ENCODE measurements around the gene PLCL2. TPM values are rescaled to one million over a fixed set of nuclear protein-coding genes. Genes with fewer than 3 reads are reported as not detected.

The PLCL2 gene
- total and polyA plus RNA-seq, 2 experiments from 2014 or later, result 1.6 to 9.7 TPM

GRCh38 chr3:16936676-16937230, 52.0 kb downstream of the PLCL2 start:
- H3K27ac Mint-ChIP-seq, result no peak overlapping the region
- no peaks in the 10 kb centered on the region for H3K9me3 Mint-ChIP-seq
- Histone ChIP-seq H3K9me2 (ENCODE audit: insufficient read depth) (no peaks in the 10 kb centered on the region), H3K27me3 (ENCODE audit: insufficient read depth) (no peaks in the 10 kb centered on the region), H2AFZ (no peak overlapping the region), H3K36me3 (ENCODE audit: insufficient read depth) (no peaks in the 10 kb centered on the region), H3K4me1 (ENCODE audit: insufficient read depth) (peaks cover 26% of the 10 kb centered on the region; the same call in 1 of the 2 replicates), H4K20me1 (replicated peaks; ENCODE audit: insufficient read depth) (no peaks in the 10 kb centered on the region), H3K4me2 (0 out of 2 replicates have a peak overlapping the region, but pooled peaks have one; percentile 50), H3F3A (replicated peaks; ENCODE audit: low read depth) (no peaks in the 10 kb centered on the region), H3K27ac (ENCODE audit: low read depth) (no peak overlapping the region), H3K79me2 (replicated peaks; ENCODE audit: insufficient read depth) (no peaks in the 10 kb centered on the region), H3K4me3 (no peak overlapping the region)
- DNase-seq (ENCODE audit: low spot score), result no peak
- no peak overlapping the region for H3K4me3 Mint-ChIP-seq
- H3K27me3 Mint-ChIP-seq (ENCODE audit: insufficient read depth, low read depth, poor library complexity), result no peaks in the 10 kb centered on the region
- no peaks in the 10 kb centered on the region for H3K36me3 Mint-ChIP-seq (ENCODE audit: low read depth)
- no peak for TF ChIP-seq NANOG (IDR thresholded peaks at IDR 0.05; ENCODE audit: borderline replicate concordance)
- no peak for TF ChIP-seq ZNF114 (CRISPR knock-in tag; IDR thresholded peaks at IDR 0.05)
- TF ChIP-seq, protein P1, sequence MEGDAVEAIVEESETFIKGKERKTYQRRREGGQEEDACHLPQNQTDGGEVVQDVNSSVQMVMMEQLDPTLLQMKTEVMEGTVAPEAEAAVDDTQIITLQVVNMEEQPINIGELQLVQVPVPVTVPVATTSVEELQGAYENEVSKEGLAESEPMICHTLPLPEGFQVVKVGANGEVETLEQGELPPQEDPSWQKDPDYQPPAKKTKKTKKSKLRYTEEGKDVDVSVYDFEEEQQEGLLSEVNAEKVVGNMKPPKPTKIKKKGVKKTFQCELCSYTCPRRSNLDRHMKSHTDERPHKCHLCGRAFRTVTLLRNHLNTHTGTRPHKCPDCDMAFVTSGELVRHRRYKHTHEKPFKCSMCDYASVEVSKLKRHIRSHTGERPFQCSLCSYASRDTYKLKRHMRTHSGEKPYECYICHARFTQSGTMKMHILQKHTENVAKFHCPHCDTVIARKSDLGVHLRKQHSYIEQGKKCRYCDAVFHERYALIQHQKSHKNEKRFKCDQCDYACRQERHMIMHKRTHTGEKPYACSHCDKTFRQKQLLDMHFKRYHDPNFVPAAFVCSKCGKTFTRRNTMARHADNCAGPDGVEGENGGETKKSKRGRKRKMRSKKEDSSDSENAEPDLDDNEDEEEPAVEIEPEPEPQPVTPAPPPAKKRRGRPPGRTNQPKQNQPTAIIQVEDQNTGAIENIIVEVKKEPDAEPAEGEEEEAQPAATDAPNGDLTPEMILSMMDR (conservative IDR thresholded peaks at IDR 0.05; ENCODE audit: low read depth in 2 of 2), result no peak
- TF ChIP-seq STAT1 (IDR thresholded peaks at IDR 0.05; ENCODE audit: unreplicated experiment), result no peak
- TF ChIP-seq EZH2 (IDR thresholded peaks at IDR 0.05; ENCODE audit: low read depth, unreplicated experiment), result no peak
- TF ChIP-seq POLR2AphosphoS5 (IDR thresholded peaks at IDR 0.05; ENCODE audit: low read depth), result no peak
- TF ChIP-seq ZNF462 (CRISPR knock-in tag; IDR thresholded peaks at IDR 0.05), result no peak
- no peak for TF ChIP-seq CREB1 (CRISPR knock-in tag; IDR thresholded peaks at IDR 0.05; ENCODE audit: low read depth)
- no peak for TF ChIP-seq ZNF331 (CRISPR knock-in tag; IDR thresholded peaks at IDR 0.05; ENCODE audit: low read depth)
- TF ChIP-seq JUNB (IDR thresholded peaks at IDR 0.05; ENCODE audit: unreplicated experiment), result no peak
- TF ChIP-seq, protein P2, sequence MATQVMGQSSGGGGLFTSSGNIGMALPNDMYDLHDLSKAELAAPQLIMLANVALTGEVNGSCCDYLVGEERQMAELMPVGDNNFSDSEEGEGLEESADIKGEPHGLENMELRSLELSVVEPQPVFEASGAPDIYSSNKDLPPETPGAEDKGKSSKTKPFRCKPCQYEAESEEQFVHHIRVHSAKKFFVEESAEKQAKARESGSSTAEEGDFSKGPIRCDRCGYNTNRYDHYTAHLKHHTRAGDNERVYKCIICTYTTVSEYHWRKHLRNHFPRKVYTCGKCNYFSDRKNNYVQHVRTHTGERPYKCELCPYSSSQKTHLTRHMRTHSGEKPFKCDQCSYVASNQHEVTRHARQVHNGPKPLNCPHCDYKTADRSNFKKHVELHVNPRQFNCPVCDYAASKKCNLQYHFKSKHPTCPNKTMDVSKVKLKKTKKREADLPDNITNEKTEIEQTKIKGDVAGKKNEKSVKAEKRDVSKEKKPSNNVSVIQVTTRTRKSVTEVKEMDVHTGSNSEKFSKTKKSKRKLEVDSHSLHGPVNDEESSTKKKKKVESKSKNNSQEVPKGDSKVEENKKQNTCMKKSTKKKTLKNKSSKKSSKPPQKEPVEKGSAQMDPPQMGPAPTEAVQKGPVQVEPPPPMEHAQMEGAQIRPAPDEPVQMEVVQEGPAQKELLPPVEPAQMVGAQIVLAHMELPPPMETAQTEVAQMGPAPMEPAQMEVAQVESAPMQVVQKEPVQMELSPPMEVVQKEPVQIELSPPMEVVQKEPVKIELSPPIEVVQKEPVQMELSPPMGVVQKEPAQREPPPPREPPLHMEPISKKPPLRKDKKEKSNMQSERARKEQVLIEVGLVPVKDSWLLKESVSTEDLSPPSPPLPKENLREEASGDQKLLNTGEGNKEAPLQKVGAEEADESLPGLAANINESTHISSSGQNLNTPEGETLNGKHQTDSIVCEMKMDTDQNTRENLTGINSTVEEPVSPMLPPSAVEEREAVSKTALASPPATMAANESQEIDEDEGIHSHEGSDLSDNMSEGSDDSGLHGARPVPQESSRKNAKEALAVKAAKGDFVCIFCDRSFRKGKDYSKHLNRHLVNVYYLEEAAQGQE (IDR thresholded peaks at IDR 0.05; ENCODE audit: unreplicated experiment), result no peak
- no peak for TF ChIP-seq EZH2phosphoT487 (IDR thresholded peaks at IDR 0.05; ENCODE audit: unreplicated experiment)
- no peak for ATAC-seq
- H3K4me1 Mint-ChIP-seq, result peaks cover 17% of the 10 kb centered on the region

All from GM23338 (cell line).